Thyroid gland (tissue), 4 donors: ENCODE results near the gene CRHBP.

ENCODE experiments used
- CTCF ChIP-seq, 6 experiments: fragments of 200-600 bp in 3 of 6; fragments of 450-650 bp in 3 of 6; sonication (generic) in 3 of 6; IDR thresholded peaks; one replicate each; pipeline ENCODE4 v1.5.1; 2016 to 2019; ENCODE audit warnings: antibody characterized with exemption in 6 of 6, mild to moderate bottlenecking in 2 of 6, inconsistent platforms in 1 of 6, moderate library complexity in 1 of 6
- POLR2A ChIP-seq, 2 donors: fragments of 450-650 bp; IDR thresholded peaks; one replicate each; pipeline ENCODE4 v1.6.1; 2017; ENCODE audit warnings: antibody characterized with exemption in 2 of 2, mild to moderate bottlenecking in 2 of 2, moderate library complexity in 1 of 2

- TF ChIP-seq CTCF (IDR thresholded peaks at IDR 0.05) (no peak), POLR2A (IDR thresholded peaks at IDR 0.05) (no peak)
Measured at GRCh38 chr5:76908166-76908565, 44.7 kb upstream of the CRHBP start.
